ENCODE results near the gene ZBTB11. TPM values are rescaled to one million over a fixed set of nuclear protein-coding genes. Genes with fewer than 3 reads are reported as not detected.
"Not testable (repeated sequence)": the region's sequence is repeated elsewhere in the genome, so short reads cannot be mapped to it uniquely, and the experiment has no call there.

ZBTB11 gene
- total and polyA plus RNA-seq, 2 donors, result 19.8 to 23.0 TPM

DNA sequence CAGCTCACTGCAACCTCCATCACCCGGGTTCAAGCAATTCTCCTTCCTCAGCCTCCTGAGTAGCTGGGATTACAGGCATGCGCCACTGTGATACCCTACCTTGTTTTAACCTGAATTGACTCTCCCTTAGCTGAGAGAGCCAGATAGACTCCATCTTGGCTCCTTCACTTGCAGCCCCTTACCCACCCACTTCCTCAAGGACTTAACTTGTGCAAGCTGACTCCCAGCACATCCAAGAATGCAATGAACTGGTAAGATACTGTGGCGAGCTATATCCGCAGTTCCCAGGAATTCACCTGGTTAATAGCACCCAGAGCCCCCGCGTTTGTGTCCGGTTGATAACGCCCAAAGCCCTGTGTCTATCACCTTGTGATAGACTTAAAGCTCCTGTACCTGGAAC is 45.0 kb downstream of the ZBTB11 start:
- not testable (repeated sequence) for H3K27ac ChIP-seq (ENCODE audit: low read depth in 1 of 2, low read length in 1 of 2); DNase-seq (ENCODE audit: low read depth in 6 of 9, low spot score in 9 of 9); H3K4me1 ChIP-seq (ENCODE audit: control insufficient read depth in 2 of 2, insufficient read depth in 2 of 2, low read length in 2 of 2); H3K27me3 ChIP-seq (ENCODE audit: control insufficient read depth in 2 of 2, insufficient read depth in 1 of 2, low read length in 1 of 2); H3K9me3 ChIP-seq (ENCODE audit: control insufficient read depth in 2 of 2, insufficient read depth in 1 of 2, low read length in 1 of 2); H3K4me3 ChIP-seq (ENCODE audit: low read length in 2 of 2); H3K36me3 ChIP-seq (ENCODE audit: control insufficient read depth in 2 of 2, insufficient read depth in 2 of 2, low read length in 1 of 2)
- 96% methylated on average over 8 of the region's 8 CpGs for WGBS

DNA sequence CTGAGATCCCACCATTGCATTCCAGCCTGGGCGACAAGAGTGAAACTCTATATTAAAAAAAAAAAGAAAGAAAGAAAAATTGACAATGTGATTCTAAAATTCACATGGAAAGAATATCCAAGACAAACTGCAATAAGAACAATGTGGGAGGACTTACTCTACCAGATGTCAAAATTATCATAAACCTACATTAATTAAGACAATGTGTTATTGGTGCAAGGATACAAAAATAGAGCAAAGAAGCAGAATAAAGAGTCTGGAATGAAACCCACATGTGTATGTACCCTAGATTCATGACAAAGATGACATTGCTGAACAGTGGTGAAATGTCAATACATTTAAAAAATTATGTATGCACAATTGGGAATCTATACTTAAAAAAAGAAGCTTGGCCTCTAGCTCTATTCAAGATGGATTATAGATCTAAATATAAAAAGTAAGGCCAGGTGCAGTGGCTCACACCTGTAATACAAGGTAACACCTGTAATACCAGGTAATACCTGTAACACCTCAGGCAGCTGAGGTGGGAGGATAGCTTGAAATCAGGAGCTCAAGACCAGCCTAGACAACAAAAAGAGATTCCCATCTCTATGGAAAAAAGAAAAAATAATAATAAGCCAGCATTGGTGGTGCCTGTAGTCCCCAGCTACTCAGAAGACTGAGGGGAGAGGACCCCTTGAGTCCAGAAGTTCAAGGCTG is 45.7 kb downstream of the ZBTB11 start:
- Histone ChIP-seq H3K4me1 (ENCODE audit: control insufficient read depth in 2 of 2, insufficient read depth in 2 of 2, low read length in 2 of 2) (peaks cover 0 to 4% of the 10 kb centered on the region in 2 donors), H3K27me3 (ENCODE audit: control insufficient read depth in 2 of 2, insufficient read depth in 1 of 2, low read length in 1 of 2) (no peaks in the 10 kb centered on the region), H3K36me3 (ENCODE audit: control insufficient read depth in 2 of 2, insufficient read depth in 2 of 2, low read length in 1 of 2) (no peaks in the 10 kb centered on the region), H3K9me3 (ENCODE audit: control insufficient read depth in 2 of 2, insufficient read depth in 1 of 2, low read length in 1 of 2) (no peaks in the 10 kb centered on the region), H3K27ac (ENCODE audit: low read depth in 1 of 2, low read length in 1 of 2) (no peak overlapping the region), H3K4me3 (ENCODE audit: low read length in 2 of 2) (no peak overlapping the region)
- no peak for DNase-seq (ENCODE audit: low read depth in 6 of 9, low spot score in 9 of 9)
- 100% methylated on average over 1 of the region's 1 CpG for WGBS

DNA sequence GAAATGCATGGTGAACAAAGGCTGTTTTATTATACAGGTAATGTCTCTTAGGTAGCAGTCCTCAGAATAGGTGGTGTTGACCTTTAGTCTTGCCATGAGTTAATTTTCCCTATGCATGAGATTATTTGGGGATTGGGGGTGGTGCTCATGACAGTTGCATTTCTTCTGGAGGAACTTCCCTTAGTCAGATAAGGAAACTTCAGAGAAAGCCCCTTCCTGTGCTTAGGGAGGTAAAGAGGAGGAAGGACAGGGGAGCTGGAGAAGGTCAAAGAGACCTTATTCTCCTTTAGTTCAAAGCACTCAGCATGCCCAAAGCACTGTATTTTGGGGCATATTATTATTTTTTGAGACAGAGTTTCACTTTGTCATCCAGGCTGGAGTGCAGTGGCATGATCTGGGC is 47.7 kb downstream of the ZBTB11 start:
- Histone ChIP-seq H3K27me3 (ENCODE audit: control insufficient read depth in 2 of 2, insufficient read depth in 1 of 2, low read length in 1 of 2) (no peaks in the 10 kb centered on the region), H3K9me3 (ENCODE audit: control insufficient read depth in 2 of 2, insufficient read depth in 1 of 2, low read length in 1 of 2) (no peaks in the 10 kb centered on the region), H3K36me3 (ENCODE audit: control insufficient read depth in 2 of 2, insufficient read depth in 2 of 2, low read length in 1 of 2) (no peaks in the 10 kb centered on the region), H3K27ac (ENCODE audit: low read depth in 1 of 2, low read length in 1 of 2) (no peak overlapping the region), H3K4me3 (ENCODE audit: low read length in 2 of 2) (no peak overlapping the region), H3K4me1 (ENCODE audit: control insufficient read depth in 2 of 2, insufficient read depth in 2 of 2, low read length in 2 of 2) (no peaks in the 10 kb centered on the region)
- DNase-seq (ENCODE audit: low read depth in 6 of 9, low spot score in 9 of 9), result no peak

- no peaks in the 10 kb centered on the region for H3K36me3 ChIP-seq (ENCODE audit: control insufficient read depth in 2 of 2, insufficient read depth in 2 of 2, low read length in 1 of 2)
- H3K9me3 ChIP-seq (ENCODE audit: control insufficient read depth in 2 of 2, insufficient read depth in 1 of 2, low read length in 1 of 2), result no peaks in the 10 kb centered on the region
- no peak for DNase-seq (ENCODE audit: low read depth in 6 of 9, low spot score in 9 of 9)
- no peak overlapping the region for H3K4me3 ChIP-seq (ENCODE audit: low read length in 2 of 2)
- H3K27ac ChIP-seq (ENCODE audit: low read depth in 1 of 2, low read length in 1 of 2), result no peak overlapping the region
- H3K4me1 ChIP-seq (ENCODE audit: control insufficient read depth in 2 of 2, insufficient read depth in 2 of 2, low read length in 2 of 2), result no peaks in the 10 kb centered on the region
- WGBS, result 98% methylated on average over 2 of the region's 2 CpGs
- H3K27me3 ChIP-seq (ENCODE audit: control insufficient read depth in 2 of 2, insufficient read depth in 1 of 2, low read length in 1 of 2), result no peaks in the 10 kb centered on the region
Measured at GRCh38 chr3:101625879-101626278, 51.1 kb downstream of the ZBTB11 start.

- no peak for DNase-seq (ENCODE audit: low read depth in 6 of 9, low spot score in 9 of 9)
- Histone ChIP-seq H3K27ac (ENCODE audit: low read depth in 1 of 2, low read length in 1 of 2) (no peak overlapping the region), H3K4me1 (ENCODE audit: control insufficient read depth in 2 of 2, insufficient read depth in 2 of 2, low read length in 2 of 2) (no peaks in the 10 kb centered on the region), H3K27me3 (ENCODE audit: control insufficient read depth in 2 of 2, insufficient read depth in 1 of 2, low read length in 1 of 2) (no peaks in the 10 kb centered on the region), H3K9me3 (ENCODE audit: control insufficient read depth in 2 of 2, insufficient read depth in 1 of 2, low read length in 1 of 2) (no peaks in the 10 kb centered on the region), H3K36me3 (ENCODE audit: control insufficient read depth in 2 of 2, insufficient read depth in 2 of 2, low read length in 1 of 2) (no peaks in the 10 kb centered on the region), H3K4me3 (ENCODE audit: low read length in 2 of 2) (no peak overlapping the region)
- 97% methylated on average over 2 of the region's 2 CpGs for WGBS
Measured at GRCh38 chr3:101624857-101625256, 52.1 kb downstream of the ZBTB11 start.

DNA sequence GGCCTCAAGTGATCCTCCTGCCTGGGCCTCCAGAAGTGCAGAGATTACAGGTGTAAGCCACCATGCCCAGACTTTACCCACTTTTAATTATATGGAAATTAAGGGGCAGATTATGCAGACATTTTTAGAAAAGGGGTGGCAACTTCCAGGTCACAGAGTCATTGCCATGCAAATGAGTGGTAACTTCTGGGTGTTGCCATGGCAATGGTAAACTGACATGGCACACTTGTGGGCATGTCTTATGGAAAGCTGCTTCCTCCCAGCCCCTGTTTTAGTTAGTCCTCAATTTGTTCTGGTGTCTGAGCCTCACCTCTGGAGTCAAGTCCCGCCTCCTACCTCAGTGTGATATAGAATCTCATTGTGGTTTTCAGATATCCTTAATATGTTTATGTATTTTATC is 53.3 kb downstream of the ZBTB11 start:
- H3K36me3 ChIP-seq (ENCODE audit: control insufficient read depth in 2 of 2, insufficient read depth in 2 of 2, low read length in 1 of 2), result no peaks in the 10 kb centered on the region
- WGBS, result 100% methylated on average over 1 of the region's 1 CpG
- no peak overlapping the region for H3K27ac ChIP-seq (ENCODE audit: low read depth in 1 of 2, low read length in 1 of 2)
- no peaks in the 10 kb centered on the region for H3K27me3 ChIP-seq (ENCODE audit: control insufficient read depth in 2 of 2, insufficient read depth in 1 of 2, low read length in 1 of 2)
- no peaks in the 10 kb centered on the region for H3K4me1 ChIP-seq (ENCODE audit: control insufficient read depth in 2 of 2, insufficient read depth in 2 of 2, low read length in 2 of 2)
- H3K4me3 ChIP-seq (ENCODE audit: low read length in 2 of 2), result no peak overlapping the region
- no peaks in the 10 kb centered on the region for H3K9me3 ChIP-seq (ENCODE audit: control insufficient read depth in 2 of 2, insufficient read depth in 1 of 2, low read length in 1 of 2)
- no peak for DNase-seq (ENCODE audit: low read depth in 6 of 9, low spot score in 9 of 9)

DNA sequence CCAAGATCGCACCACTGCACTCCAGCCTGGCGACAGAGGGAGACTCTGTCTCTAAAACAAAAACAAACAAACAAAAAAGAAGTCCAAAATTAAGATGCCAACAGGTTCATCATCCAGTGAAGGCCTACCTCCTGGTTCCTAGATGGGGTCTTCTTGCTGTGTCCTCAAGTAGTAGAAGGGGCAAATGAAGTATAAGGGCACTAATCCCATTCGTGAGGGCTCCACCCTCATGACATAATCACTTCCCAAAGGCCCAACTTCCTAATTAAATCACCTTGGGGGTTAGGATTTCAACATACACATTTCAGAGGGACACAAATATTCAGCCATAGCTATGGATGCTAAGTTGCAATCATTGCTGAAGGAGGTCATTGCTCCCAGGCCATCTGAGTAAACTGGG is 57.2 kb downstream of the ZBTB11 start:
- Histone ChIP-seq H3K27me3 (ENCODE audit: control insufficient read depth in 2 of 2, insufficient read depth in 1 of 2, low read length in 1 of 2) (no peaks in the 10 kb centered on the region), H3K4me3 (ENCODE audit: low read length in 2 of 2) (no peak overlapping the region), H3K27ac (ENCODE audit: low read depth in 1 of 2, low read length in 1 of 2) (no peak overlapping the region), H3K9me3 (ENCODE audit: control insufficient read depth in 2 of 2, insufficient read depth in 1 of 2, low read length in 1 of 2) (no peaks in the 10 kb centered on the region), H3K4me1 (ENCODE audit: control insufficient read depth in 2 of 2, insufficient read depth in 2 of 2, low read length in 2 of 2) (no peaks in the 10 kb centered on the region), H3K36me3 (ENCODE audit: control insufficient read depth in 2 of 2, insufficient read depth in 2 of 2, low read length in 1 of 2) (no peaks in the 10 kb centered on the region)
- DNase-seq (ENCODE audit: low read depth in 6 of 9, low spot score in 9 of 9), result no peak
- 99% methylated on average over 3 of the region's 3 CpGs for WGBS

- 91% methylated on average over 1 of the region's 1 CpG for WGBS
- Histone ChIP-seq H3K36me3 (ENCODE audit: control insufficient read depth in 2 of 2, insufficient read depth in 2 of 2, low read length in 1 of 2) (no peaks in the 10 kb centered on the region), H3K4me3 (ENCODE audit: low read length in 2 of 2) (no peak overlapping the region), H3K27ac (ENCODE audit: low read depth in 1 of 2, low read length in 1 of 2) (no peak overlapping the region), H3K4me1 (ENCODE audit: control insufficient read depth in 2 of 2, insufficient read depth in 2 of 2, low read length in 2 of 2) (no peaks in the 10 kb centered on the region), H3K9me3 (ENCODE audit: control insufficient read depth in 2 of 2, insufficient read depth in 1 of 2, low read length in 1 of 2) (no peaks in the 10 kb centered on the region), H3K27me3 (ENCODE audit: control insufficient read depth in 2 of 2, insufficient read depth in 1 of 2, low read length in 1 of 2) (no peaks in the 10 kb centered on the region)
- DNase-seq (ENCODE audit: low read depth in 6 of 9, low spot score in 9 of 9), result no peak
Measured at GRCh38 chr3:101618726-101619125, 58.2 kb downstream of the ZBTB11 start.

DNA sequence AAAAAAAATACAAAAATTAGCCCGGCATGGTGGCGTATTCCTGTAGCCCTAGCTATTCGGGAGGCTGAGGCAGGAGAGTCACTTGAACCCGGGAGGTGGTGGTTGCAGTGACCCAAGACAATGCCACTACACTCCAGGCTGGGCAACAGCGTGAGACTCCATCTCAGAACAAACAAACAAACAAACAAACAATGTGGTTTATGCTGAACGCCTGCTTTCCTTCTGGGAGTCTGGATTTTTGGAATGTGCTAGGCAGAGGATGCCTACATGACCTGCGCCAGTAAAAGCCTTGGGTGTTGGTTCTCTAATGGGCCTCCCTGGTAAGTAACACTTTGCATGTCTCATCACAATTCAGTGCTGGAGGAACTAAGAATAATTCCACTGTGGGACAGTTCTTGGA is 59.5 kb downstream of the ZBTB11 start:
- WGBS, result 90% methylated on average over 7 of the region's 7 CpGs
- Histone ChIP-seq H3K4me1 (ENCODE audit: control insufficient read depth in 2 of 2, insufficient read depth in 2 of 2, low read length in 2 of 2) (no peaks in the 10 kb centered on the region), H3K9me3 (ENCODE audit: control insufficient read depth in 2 of 2, insufficient read depth in 1 of 2, low read length in 1 of 2) (no peaks in the 10 kb centered on the region), H3K27me3 (ENCODE audit: control insufficient read depth in 2 of 2, insufficient read depth in 1 of 2, low read length in 1 of 2) (no peaks in the 10 kb centered on the region), H3K4me3 (ENCODE audit: low read length in 2 of 2) (no peak overlapping the region), H3K36me3 (ENCODE audit: control insufficient read depth in 2 of 2, insufficient read depth in 2 of 2, low read length in 1 of 2) (no peaks in the 10 kb centered on the region), H3K27ac (ENCODE audit: low read depth in 1 of 2, low read length in 1 of 2) (no peak overlapping the region)
- DNase-seq (ENCODE audit: low read depth in 6 of 9, low spot score in 9 of 9), result no peak

DNA sequence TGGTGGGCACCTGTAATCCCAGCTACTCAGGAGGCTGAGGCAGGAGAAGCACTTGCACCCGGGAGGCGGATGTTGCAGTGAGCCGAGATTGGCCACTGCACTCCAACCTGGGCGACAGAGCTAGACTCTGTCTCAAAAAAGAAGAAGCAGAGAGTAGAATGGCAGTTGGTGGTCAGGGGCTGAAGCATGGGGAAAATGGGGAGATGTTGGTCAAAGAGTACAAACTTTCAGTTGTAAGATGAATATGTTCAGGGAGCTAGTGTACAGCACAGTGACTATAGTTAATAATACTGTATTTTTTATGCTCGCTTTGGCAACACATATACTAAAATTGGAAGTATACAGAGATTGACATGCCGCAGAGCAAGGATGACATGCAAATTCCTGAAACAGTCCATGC is 61.4 kb downstream of the ZBTB11 start:
- 98% methylated on average over 6 of the region's 6 CpGs for WGBS
- DNase-seq (ENCODE audit: low read depth in 6 of 9, low spot score in 9 of 9), result no peak

More for the DNA sequence above, 61.4 kb downstream of the ZBTB11 start:
- H3K36me3 ChIP-seq (ENCODE audit: control insufficient read depth in 2 of 2, insufficient read depth in 2 of 2, low read length in 1 of 2), result no peaks in the 10 kb centered on the region
- no peaks in the 10 kb centered on the region for H3K4me1 ChIP-seq (ENCODE audit: control insufficient read depth in 2 of 2, insufficient read depth in 2 of 2, low read length in 2 of 2)
- no peaks in the 10 kb centered on the region for H3K9me3 ChIP-seq (ENCODE audit: control insufficient read depth in 2 of 2, insufficient read depth in 1 of 2, low read length in 1 of 2)
- H3K4me3 ChIP-seq (ENCODE audit: low read length in 2 of 2), result no peak overlapping the region
- H3K27me3 ChIP-seq (ENCODE audit: control insufficient read depth in 2 of 2, insufficient read depth in 1 of 2, low read length in 1 of 2), result no peaks in the 10 kb centered on the region
- H3K27ac ChIP-seq (ENCODE audit: low read depth in 1 of 2, low read length in 1 of 2), result no peak overlapping the region
